ENCODE measurements around the gene TRPM3. TPM values are rescaled to one million over a fixed set of nuclear protein-coding genes. Genes with fewer than 3 reads are reported as not detected.

TRPM3 gene
- total and polyA plus RNA-seq, 9 of the 15 experiments (the other 6 are each of a cell fraction or from before 2014, with no cell fraction given), result 0.04 TPM; not detected in 8

DNA sequence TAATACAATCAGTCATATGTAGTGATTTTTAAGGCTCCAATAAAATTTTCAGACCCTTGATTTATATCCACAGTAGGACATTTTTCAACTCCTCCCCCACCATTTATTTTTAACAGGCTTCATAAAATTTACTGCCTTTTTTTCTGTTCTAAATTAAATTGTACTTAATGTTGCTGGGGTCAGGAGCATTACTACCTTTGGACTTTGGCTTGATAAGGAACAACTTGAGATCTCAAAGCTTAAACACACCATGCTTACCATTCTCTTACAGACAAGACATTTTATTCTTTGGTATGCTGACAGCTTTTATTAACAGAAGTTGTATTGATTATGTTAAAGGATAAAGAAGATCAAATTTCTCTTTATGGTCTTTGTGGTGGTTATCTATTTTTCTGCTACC, 30.5 kb downstream of the TRPM3 start (continued):
- no peak for TF ChIP-seq ZNF707 (CRISPR knock-in tag; conservative IDR thresholded peaks at IDR 0.05)

DNA sequence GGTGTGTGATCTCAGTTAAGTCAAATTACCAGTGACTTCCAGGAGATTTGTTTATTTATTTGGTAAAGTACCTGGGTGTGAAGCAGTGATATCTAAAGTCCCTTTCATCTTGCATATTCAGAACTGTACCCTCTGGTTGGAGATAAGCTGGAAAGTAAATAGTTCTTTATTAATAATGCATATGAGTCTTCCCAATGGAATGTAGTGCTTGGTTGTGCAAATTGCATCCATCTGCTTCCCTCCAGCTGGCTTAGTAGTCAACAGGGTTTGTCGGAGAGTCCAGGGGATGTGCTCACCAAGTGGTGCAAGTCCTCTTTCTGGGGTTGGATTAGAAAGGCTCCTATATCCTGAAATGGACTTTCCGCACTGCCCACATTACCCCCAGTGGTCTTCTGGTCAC, 42.0 kb downstream of the TRPM3 start:
- in situ Hi-C loops (cut with MboI), result no loop called here
- TF ChIP-seq ETV6 (IDR thresholded peaks at IDR 0.05; ENCODE audit: borderline replicate concordance in 1 of 2, low read depth in 2 of 2, low read length in 1 of 2) (no peak), ETV6 (CRISPR knock-in tag; IDR thresholded peaks at IDR 0.05; ENCODE audit: borderline replicate concordance) (no peak)
- TF ChIP-seq, protein P1, sequence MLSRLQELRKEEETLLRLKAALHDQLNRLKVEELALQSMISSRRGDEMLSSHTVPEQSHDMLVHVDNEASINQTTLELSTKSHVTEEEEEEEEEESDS (CRISPR knock-in tag; IDR thresholded peaks at IDR 0.05), result no peak
- TF ChIP-seq, protein P2, sequence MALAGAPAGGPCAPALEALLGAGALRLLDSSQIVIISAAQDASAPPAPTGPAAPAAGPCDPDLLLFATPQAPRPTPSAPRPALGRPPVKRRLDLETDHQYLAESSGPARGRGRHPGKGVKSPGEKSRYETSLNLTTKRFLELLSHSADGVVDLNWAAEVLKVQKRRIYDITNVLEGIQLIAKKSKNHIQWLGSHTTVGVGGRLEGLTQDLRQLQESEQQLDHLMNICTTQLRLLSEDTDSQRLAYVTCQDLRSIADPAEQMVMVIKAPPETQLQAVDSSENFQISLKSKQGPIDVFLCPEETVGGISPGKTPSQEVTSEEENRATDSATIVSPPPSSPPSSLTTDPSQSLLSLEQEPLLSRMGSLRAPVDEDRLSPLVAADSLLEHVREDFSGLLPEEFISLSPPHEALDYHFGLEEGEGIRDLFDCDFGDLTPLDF (CRISPR knock-in tag; IDR thresholded peaks at IDR 0.05), result no peak
- ATAC-seq, result no peak
- no peaks in the 10 kb centered on the region for H4K20me1 ChIP-seq (replicated peaks; ENCODE audit: control insufficient read depth, insufficient read depth, low read length)
- no peaks in the 10 kb centered on the region for H3K79me2 ChIP-seq (ENCODE audit: control insufficient read depth, insufficient read depth, low read length)
- intact Hi-C loops (cut with micrococcal nuclease), result no loop called here
- H3K9ac ChIP-seq (ENCODE audit: insufficient read depth in 1 of 2, low read depth in 2 of 2, low read length in 2 of 2), result no peak overlapping the region
- ChIA-PET POLR2A (no interaction called here), CTCF (ENCODE audit: low intra/inter-chr PET ratio) (no interaction called here)
- H3K9me1 ChIP-seq (ENCODE audit: control insufficient read depth, insufficient read depth, low read length), result no peaks in the 10 kb centered on the region
- WGBS (ENCODE audit: insufficient coverage, low coverage, missing lambda C conversion rate), result 0% methylated on average over 2 of the region's 2 CpGs
- H3K4me2 ChIP-seq (ENCODE audit: insufficient read depth, low read length), result no peak overlapping the region
- no peak overlapping the region for H3K4me3 ChIP-seq
- no peak for DNase-seq (ENCODE audit: extremely low read depth in 1 of 4, low spot score in 3 of 4)
- FAIRE-seq, result no peak
- no peak overlapping the region for H2AFZ ChIP-seq (ENCODE audit: low read depth, low read length)
- no peak overlapping the region for H3K27ac ChIP-seq (ENCODE audit: extremely low read depth, low read depth, low read length)
- no TSS peak for BruUV-seq (replicated peaks)
- no peaks in the 10 kb centered on the region for H3K4me1 ChIP-seq (replicated peaks in 1 of 2; ENCODE audit: control insufficient read depth in 2 of 2, insufficient read depth in 2 of 2, low read length in 2 of 2)
- H3K9me3 ChIP-seq (replicated peaks; ENCODE audit: control insufficient read depth, insufficient read depth, low read depth, low read length), result no peaks in the 10 kb centered on the region
- no peaks in the 10 kb centered on the region for H3K36me3 ChIP-seq (ENCODE audit: control insufficient read depth, insufficient read depth, low read length)
- H3K27me3 ChIP-seq (ENCODE audit: control insufficient read depth in 2 of 2, insufficient read depth in 2 of 2, low read length in 2 of 2), result no peaks in the 10 kb centered on the region

Measured in K562 (cell line).